GM12874 (cell line): Measurements from ENCODE around the gene IL37.

Experiments used
- CTCF ChIP-seq: IDR thresholded peaks from 2 replicates; pipeline ENCODE4 v1.5.1; 2011; ENCODE audit warnings: low read depth, mild to moderate bottlenecking, control low read depth, low read length, moderate library complexity; ENCODE audit not compliant: insufficient read depth

IL37 gene

GRCh38 chr2:112919086-112919485 lies 8.1 kb downstream of the IL37 start:
- TF ChIP-seq CTCF = no peak

GRCh38 chr2:112920923-112921532 lies 10.1 kb downstream of the IL37 start:
- no peak for TF ChIP-seq CTCF

- TF ChIP-seq CTCF = no peak
Measured at GRCh38 chr2:112921982-112922381, 11.0 kb downstream of the IL37 start.

- TF ChIP-seq CTCF = no peak
Measured at GRCh38 chr2:112923237-112923966, 12.4 kb downstream of the IL37 start.

GRCh38 chr2:112923967-112924338 lies 13.0 kb downstream of the IL37 start:
- TF ChIP-seq CTCF = no peak

- TF ChIP-seq CTCF = no peak
Measured at GRCh38 chr2:112924360-112924759, 13.4 kb downstream of the IL37 start.

- TF ChIP-seq CTCF = no peak
Measured at GRCh38 chr2:112924821-112925220, 13.9 kb downstream of the IL37 start.
